Inflammatory macrophage (primary cell): Measurements from ENCODE around the gene FALEC.
"Not testable (repeated sequence)": the region's sequence is repeated elsewhere in the genome, so short reads cannot be mapped to it uniquely, and the experiment has no call there.

Experiments used
- DNase-seq, 2 donors: peaks; one replicate each; pipeline ENCODE4 v3.0.0-alpha.2; 2020 to 2022

FALEC gene

GRCh38 chr1:150576367-150576711 lies 60.8 kb downstream of the FALEC start:
- no peak for DNase-seq

GRCh38 chr1:150576794-150577556 lies 61.4 kb downstream of the FALEC start:
- DNase-seq: no peak

GRCh38 chr1:150577557-150578271 lies 62.2 kb downstream of the FALEC start:
- peak in 1 of 2 donors; percentile 36 for DNase-seq

GRCh38 chr1:150578272-150579109 lies 62.9 kb downstream of the FALEC start:
- DNase-seq: peak; percentile 85

GRCh38 chr1:150579110-150579944 lies 63.8 kb downstream of the FALEC start, which contains the start of gene MCL1:
TSS of gene MCL1 (minus strand) at chr1:150579610. CDS start at chr1:150579530, 80 bp downstream.
- DNase-seq: peak; percentile 97 to 98

GRCh38 chr1:150579945-150580642 lies 64.5 kb downstream of the FALEC start:
- no peak for DNase-seq

- DNase-seq: not testable (repeated sequence)
Observed at GRCh38 chr1:150580966-150581365, 65.4 kb downstream of the FALEC start.

GRCh38 chr1:150581437-150581836 lies 65.9 kb downstream of the FALEC start:
- not testable (repeated sequence) for DNase-seq

- not testable (repeated sequence) for DNase-seq
Observed at GRCh38 chr1:150581962-150582361, 66.4 kb downstream of the FALEC start.

GRCh38 chr1:150582371-150582770 lies 66.8 kb downstream of the FALEC start:
- DNase-seq: no peak
